GM12873 (cell line): ENCODE measurements around the gene MAP3K21.

Experiments used
- TF ChIP-seq, protein P1 (sequence below): IDR thresholded peaks from 2 replicates; pipeline ENCODE4 v1.5.1; 2012; ENCODE audit warnings: low read depth, mild to moderate bottlenecking, moderate library complexity, low read length, control low read depth; ENCODE audit not compliant: insufficient read depth; ENCODE audit errors: missing control alignments

MAP3K21 gene

GRCh38 chr1:233327651-233328141 lies at the start of gene MAP3K21:
Gene MAP3K21 (plus strand): TSS chr1:233327724. CDS start chr1:233328029, 305 bp downstream.
- TF ChIP-seq, protein P1, sequence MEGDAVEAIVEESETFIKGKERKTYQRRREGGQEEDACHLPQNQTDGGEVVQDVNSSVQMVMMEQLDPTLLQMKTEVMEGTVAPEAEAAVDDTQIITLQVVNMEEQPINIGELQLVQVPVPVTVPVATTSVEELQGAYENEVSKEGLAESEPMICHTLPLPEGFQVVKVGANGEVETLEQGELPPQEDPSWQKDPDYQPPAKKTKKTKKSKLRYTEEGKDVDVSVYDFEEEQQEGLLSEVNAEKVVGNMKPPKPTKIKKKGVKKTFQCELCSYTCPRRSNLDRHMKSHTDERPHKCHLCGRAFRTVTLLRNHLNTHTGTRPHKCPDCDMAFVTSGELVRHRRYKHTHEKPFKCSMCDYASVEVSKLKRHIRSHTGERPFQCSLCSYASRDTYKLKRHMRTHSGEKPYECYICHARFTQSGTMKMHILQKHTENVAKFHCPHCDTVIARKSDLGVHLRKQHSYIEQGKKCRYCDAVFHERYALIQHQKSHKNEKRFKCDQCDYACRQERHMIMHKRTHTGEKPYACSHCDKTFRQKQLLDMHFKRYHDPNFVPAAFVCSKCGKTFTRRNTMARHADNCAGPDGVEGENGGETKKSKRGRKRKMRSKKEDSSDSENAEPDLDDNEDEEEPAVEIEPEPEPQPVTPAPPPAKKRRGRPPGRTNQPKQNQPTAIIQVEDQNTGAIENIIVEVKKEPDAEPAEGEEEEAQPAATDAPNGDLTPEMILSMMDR, result no peak

- TF ChIP-seq, protein P1, result no peak
Observed at GRCh38 chr1:233278631-233279030, 48.9 kb upstream of the MAP3K21 start.

DNA sequence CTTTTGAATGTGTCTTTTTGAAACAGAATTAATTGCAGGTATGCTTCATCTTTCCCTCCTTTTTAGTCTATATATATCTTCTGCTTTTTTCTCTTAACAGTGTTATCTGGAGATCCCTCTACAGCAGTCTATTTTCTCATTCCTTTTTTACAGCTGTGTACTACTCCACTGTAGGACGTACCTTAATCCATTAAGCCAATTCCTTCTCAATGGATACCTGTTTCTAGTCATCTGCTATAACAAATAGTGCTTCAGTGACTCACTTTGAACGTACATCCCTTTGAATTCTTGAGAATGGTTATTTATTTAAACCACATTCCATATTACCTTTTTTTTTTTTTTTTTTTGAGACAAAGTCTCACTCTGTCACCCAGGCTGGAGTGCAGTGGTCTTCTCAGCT lies 47.6 kb upstream of the MAP3K21 start:
- TF ChIP-seq, protein P1, result no peak

- TF ChIP-seq, protein P1, result no peak
Observed at GRCh38 chr1:233281711-233282581, 45.6 kb upstream of the MAP3K21 start.

GRCh38 chr1:233282582-233282886 lies 45.0 kb upstream of the MAP3K21 start:
- TF ChIP-seq, protein P1, result no peak

- TF ChIP-seq, protein P1, result no peak
Observed at GRCh38 chr1:233289676-233290075, 37.8 kb upstream of the MAP3K21 start.

DNA sequence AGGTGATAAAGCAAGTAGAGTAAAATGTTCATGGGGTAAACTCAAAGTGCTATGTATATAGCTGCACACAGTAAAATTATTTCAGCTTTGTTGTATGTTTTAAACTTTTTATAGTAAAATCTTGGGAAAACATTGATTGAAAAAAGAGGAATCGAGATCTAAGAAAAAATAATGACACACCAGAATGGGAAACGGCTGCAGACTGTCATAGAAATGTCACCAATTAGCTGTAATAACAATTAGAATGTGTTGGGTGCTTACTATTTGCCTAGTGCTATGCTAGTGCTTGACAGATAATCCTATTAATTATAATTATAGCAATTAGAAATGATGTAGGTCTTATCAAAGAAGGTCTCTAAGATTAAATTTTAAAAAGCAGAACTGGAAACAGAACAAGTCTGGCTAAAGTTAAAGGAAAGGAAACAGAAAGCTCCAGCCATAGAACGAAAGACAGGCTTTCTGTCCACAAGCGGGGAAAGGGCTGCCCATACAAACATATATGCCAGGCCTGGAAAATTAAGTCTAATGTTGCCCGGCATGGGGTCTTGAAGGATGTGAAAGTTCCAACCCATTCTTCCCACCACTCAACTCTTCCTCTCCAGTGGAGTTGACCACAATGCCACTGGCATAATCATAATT lies 37.0 kb upstream of the MAP3K21 start:
- TF ChIP-seq, protein P1, result no peak
